ENCODE results near the gene GUCA2A.

GUCA2A gene

DNA sequence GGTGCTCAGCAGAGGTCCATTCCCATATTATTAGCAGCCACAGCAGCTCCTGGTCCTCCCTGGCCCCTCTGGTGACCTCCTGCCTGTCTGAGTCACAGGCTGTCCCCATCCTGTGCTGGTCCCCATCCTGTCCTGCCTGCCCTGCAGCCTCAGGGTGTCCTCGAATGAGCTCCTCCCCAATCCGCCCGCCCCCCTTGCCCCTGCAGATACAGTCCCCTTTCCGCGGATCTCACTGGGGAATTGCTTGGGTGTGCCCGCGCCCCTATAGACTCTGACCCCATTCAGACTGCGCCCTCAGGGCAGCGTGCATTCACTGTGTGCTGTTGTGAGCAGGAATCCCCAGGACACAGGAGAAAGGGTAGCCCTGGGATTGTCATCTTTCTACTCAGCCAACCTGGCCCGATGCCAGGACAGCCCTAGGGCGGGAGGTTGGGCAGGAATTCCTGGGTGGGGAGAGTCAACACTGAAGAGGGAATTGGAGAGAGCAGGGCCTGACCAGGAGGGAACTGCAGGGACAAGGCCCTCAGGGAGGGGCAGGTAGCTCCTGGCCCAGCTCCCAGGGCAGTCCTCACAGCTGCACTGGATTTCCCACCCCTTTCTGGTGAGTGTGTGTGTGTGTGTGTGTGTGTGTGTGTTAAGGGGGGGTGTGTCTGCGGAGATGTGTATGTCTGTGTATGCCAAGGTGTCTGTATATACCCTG lies 1.1 kb upstream of the GUCA2A start:
- no peaks in the 10 kb centered on the region for H3K36me3 ChIP-seq (ENCODE audit: control insufficient read depth in 1 of 2, insufficient read depth in 2 of 2, low read length in 2 of 2)
- H3K27me3 ChIP-seq (ENCODE audit: low read depth, low read length), result no peaks in the 10 kb centered on the region
- H3K27ac ChIP-seq (ENCODE audit: low read length), result no peak overlapping the region
- H3K4me1 ChIP-seq (ENCODE audit: control insufficient read depth in 1 of 2, insufficient read depth in 2 of 2, low read length in 2 of 2), result no peaks in the 10 kb centered on the region
- H3K4me3 ChIP-seq (ENCODE audit: low read depth in 1 of 2, low read length in 2 of 2), result no peak overlapping the region
- peaks cover 6% of the 10 kb centered on the region in 2 donors for H3K9me3 ChIP-seq (ENCODE audit: control insufficient read depth in 1 of 2, low read length in 2 of 2)

DNA sequence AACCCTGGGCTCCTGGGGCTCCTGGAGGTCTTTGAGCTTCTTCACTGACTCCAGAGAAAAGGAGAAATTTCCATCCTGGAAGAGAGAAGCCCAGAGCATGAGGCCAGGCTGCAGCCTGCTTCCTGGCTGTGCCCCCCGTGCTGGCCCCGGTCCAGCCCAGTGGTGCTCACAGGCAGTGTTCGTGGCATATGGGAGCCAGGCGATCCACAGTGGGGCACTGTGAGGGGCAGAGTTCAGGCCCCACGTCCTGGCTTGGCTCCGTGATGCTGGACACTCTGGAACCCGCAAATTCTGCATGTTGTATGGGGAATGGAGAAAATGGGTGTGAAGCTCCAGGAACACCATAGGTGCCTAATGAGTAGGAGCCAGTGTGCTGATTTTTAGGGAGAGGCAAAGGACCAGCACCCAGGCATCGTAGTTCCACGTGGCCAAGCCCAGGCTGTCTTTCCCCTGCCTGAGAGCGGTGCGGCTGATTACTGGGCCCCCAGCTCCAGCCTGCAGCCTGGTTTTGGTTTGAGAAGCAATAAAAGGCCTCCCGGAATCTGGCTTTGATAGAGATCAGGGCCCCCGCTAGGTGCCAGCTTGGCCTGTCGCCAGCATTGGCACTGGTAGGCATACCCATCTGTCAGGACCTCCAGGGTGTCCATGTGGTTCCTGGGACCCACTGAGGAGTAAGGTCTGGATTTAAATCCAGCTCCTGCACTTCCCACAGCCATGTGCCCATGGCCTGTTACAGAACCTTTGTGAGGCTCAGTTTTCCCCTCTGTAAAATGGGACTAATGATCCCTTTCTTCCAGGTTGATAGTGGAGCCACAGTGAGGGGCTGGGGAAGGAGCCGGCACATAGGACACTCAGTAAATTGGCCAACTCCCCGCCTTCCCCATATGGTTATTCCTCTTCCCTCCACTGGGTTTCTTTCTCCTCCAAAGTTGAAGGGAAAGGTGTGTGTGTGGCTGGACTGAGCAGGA lies 725 bp downstream of the GUCA2A start:
- H3K27me3 ChIP-seq (ENCODE audit: low read depth, low read length), result no peaks in the 10 kb centered on the region
- H3K36me3 ChIP-seq (ENCODE audit: control insufficient read depth in 1 of 2, insufficient read depth in 2 of 2, low read length in 2 of 2), result no peaks in the 10 kb centered on the region
- no peak overlapping the region for H3K27ac ChIP-seq (ENCODE audit: low read length)
- no peaks in the 10 kb centered on the region for H3K4me1 ChIP-seq (ENCODE audit: control insufficient read depth in 1 of 2, insufficient read depth in 2 of 2, low read length in 2 of 2)
- H3K4me3 ChIP-seq (ENCODE audit: low read depth in 1 of 2, low read length in 2 of 2), result no peak overlapping the region
- H3K9me3 ChIP-seq (ENCODE audit: control insufficient read depth in 1 of 2, low read length in 2 of 2), result peaks cover 7 to 11% of the 10 kb centered on the region in 2 donors

DNA sequence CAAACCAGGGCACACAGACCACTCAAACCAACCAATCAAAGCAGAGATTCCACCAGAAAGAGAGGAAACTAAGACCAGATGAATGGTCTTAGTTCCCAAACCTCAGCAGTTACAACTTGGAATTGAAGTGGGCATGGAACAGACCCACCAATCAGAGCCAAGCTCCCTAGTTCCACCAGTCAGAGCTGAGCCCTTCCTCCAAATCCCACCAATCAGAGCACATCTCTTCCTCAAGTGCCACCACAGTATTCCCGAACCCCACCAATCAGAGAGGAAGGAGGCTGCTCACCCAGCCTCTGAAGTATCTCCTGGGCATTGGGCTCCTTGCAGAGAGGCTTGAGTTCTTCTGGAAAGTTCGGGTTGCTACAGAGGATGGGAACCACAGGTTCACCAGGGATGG lies 1.4 kb downstream of the GUCA2A start:
- H3K27me3 ChIP-seq (ENCODE audit: low read depth, low read length), result no peaks in the 10 kb centered on the region
- no peak overlapping the region for H3K27ac ChIP-seq (ENCODE audit: low read length)
- H3K4me1 ChIP-seq (ENCODE audit: control insufficient read depth in 1 of 2, insufficient read depth in 2 of 2, low read length in 2 of 2), result no peaks in the 10 kb centered on the region
- no peak overlapping the region for H3K4me3 ChIP-seq (ENCODE audit: low read depth in 1 of 2, low read length in 2 of 2)
- H3K9me3 ChIP-seq (ENCODE audit: control insufficient read depth in 1 of 2, low read length in 2 of 2), result peaks cover 7 to 11% of the 10 kb centered on the region in 2 donors
- H3K36me3 ChIP-seq (ENCODE audit: control insufficient read depth in 1 of 2, insufficient read depth in 2 of 2, low read length in 2 of 2), result no peaks in the 10 kb centered on the region

- Histone ChIP-seq H3K4me3 (ENCODE audit: low read depth in 1 of 2, low read length in 2 of 2) (no peak overlapping the region), H3K9me3 (ENCODE audit: control insufficient read depth in 1 of 2, low read length in 2 of 2) (peaks cover 7 to 11% of the 10 kb centered on the region in 2 donors), H3K4me1 (ENCODE audit: control insufficient read depth in 1 of 2, insufficient read depth in 2 of 2, low read length in 2 of 2) (no peaks in the 10 kb centered on the region), H3K27ac (ENCODE audit: low read length) (no peak overlapping the region), H3K27me3 (ENCODE audit: low read depth, low read length) (no peaks in the 10 kb centered on the region), H3K36me3 (ENCODE audit: control insufficient read depth in 1 of 2, insufficient read depth in 2 of 2, low read length in 2 of 2) (no peaks in the 10 kb centered on the region)
Measured at GRCh38 chr1:42162181-42162580, 2.4 kb downstream of the GUCA2A start.

- H3K36me3 ChIP-seq (ENCODE audit: control insufficient read depth in 1 of 2, insufficient read depth in 2 of 2, low read length in 2 of 2), result no peaks in the 10 kb centered on the region
Measured at GRCh38 chr1:42158189-42158588, 6.4 kb downstream of the GUCA2A start.

DNA sequence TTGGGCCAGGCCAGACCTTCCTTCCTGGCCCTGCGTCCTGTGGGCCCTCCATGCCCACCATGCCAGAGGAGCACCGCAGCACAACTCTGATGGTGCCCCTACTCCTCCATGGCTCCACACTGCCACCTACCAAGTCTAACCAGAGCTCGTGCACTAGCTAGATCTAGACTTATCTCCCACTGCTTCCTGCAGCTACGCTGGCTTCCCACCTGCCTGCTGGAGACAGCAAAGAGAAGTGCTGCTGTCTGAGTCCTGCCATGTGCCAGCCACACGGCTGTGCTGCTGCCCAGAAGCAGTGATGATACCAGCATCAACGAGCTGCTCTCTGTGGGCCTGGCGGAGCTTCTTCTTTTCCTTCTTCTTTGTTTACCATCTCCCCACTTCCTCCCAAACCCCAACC lies 6.9 kb downstream of the GUCA2A start:
- H3K4me3 ChIP-seq (ENCODE audit: low read depth in 1 of 2, low read length in 2 of 2), result no peak overlapping the region
- H3K27ac ChIP-seq (ENCODE audit: low read length), result no peak overlapping the region
- no peaks in the 10 kb centered on the region for H3K27me3 ChIP-seq (ENCODE audit: low read depth, low read length)
- H3K36me3 ChIP-seq (ENCODE audit: control insufficient read depth in 1 of 2, insufficient read depth in 2 of 2, low read length in 2 of 2), result no peaks in the 10 kb centered on the region
- H3K4me1 ChIP-seq (ENCODE audit: control insufficient read depth in 1 of 2, insufficient read depth in 2 of 2, low read length in 2 of 2), result no peaks in the 10 kb centered on the region
- H3K9me3 ChIP-seq (ENCODE audit: control insufficient read depth in 1 of 2, low read length in 2 of 2), result peaks cover 7 to 11% of the 10 kb centered on the region in 2 donors

More at GRCh38 chr1:42158189-42158588, 6.4 kb downstream of the GUCA2A start:
- no peaks in the 10 kb centered on the region for H3K4me1 ChIP-seq (ENCODE audit: control insufficient read depth in 1 of 2, insufficient read depth in 2 of 2, low read length in 2 of 2)
- no peak overlapping the region for H3K27ac ChIP-seq (ENCODE audit: low read length)
- peaks cover 7 to 11% of the 10 kb centered on the region in 2 donors for H3K9me3 ChIP-seq (ENCODE audit: control insufficient read depth in 1 of 2, low read length in 2 of 2)
- no peak overlapping the region for H3K4me3 ChIP-seq (ENCODE audit: low read depth in 1 of 2, low read length in 2 of 2)
- H3K27me3 ChIP-seq (ENCODE audit: low read depth, low read length), result no peaks in the 10 kb centered on the region

DNA sequence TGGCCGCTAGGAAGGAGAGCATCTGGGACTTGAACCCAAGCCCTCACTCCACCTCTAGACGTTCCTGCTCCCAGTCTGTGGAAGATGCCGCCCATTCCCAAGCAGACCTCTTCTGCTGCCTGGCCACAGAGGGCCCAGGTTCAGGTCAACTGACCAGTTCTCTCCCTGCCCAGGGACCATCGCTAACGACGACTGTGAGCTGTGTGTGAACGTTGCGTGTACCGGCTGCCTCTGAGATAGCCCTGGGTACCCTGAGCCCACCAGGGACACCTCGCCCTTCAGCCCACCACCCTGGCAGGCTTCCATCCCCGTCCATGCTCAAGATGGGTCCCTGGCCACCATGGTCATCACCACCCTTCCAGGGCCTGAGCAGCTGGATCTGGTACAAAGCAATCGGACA lies 9.2 kb downstream of the GUCA2A start:
- Histone ChIP-seq H3K36me3 (ENCODE audit: control insufficient read depth in 1 of 2, insufficient read depth in 2 of 2, low read length in 2 of 2) (no peaks in the 10 kb centered on the region), H3K9me3 (ENCODE audit: control insufficient read depth in 1 of 2, low read length in 2 of 2) (peaks cover 0 to 3% of the 10 kb centered on the region in 2 donors), H3K27me3 (ENCODE audit: low read depth, low read length) (no peaks in the 10 kb centered on the region), H3K4me3 (ENCODE audit: low read depth in 1 of 2, low read length in 2 of 2) (no peak overlapping the region), H3K4me1 (ENCODE audit: control insufficient read depth in 1 of 2, insufficient read depth in 2 of 2, low read length in 2 of 2) (no peaks in the 10 kb centered on the region), H3K27ac (ENCODE audit: low read length) (no peak overlapping the region)

DNA sequence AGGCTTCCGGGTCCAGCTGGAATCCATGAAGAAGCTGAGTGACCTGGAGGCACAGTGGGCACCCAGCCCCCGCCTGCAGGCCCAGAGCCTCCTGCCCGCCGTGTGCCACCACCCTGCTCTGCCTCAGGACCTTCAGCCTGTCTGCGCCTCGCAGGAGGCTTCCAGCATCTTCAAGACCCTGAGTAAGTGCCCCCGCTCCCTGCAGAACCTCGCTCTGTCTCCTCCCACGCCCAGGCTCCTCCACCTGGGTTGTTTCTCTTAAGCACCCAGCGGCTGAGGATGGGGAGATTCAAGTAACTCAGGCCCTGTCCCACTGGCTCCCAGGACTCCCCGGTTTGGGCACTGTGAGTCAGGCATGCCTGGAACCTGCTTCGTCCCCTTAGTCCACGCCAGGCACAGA lies 9.9 kb downstream of the GUCA2A start:
- H3K4me3 ChIP-seq (ENCODE audit: low read depth in 1 of 2, low read length in 2 of 2), result no peak overlapping the region
- no peaks in the 10 kb centered on the region for H3K4me1 ChIP-seq (ENCODE audit: control insufficient read depth in 1 of 2, insufficient read depth in 2 of 2, low read length in 2 of 2)
- H3K9me3 ChIP-seq (ENCODE audit: control insufficient read depth in 1 of 2, low read length in 2 of 2), result no peaks in the 10 kb centered on the region
- no peaks in the 10 kb centered on the region for H3K36me3 ChIP-seq (ENCODE audit: control insufficient read depth in 1 of 2, insufficient read depth in 2 of 2, low read length in 2 of 2)
- H3K27me3 ChIP-seq (ENCODE audit: low read depth, low read length), result no peaks in the 10 kb centered on the region
- no peak overlapping the region for H3K27ac ChIP-seq (ENCODE audit: low read length)

DNA sequence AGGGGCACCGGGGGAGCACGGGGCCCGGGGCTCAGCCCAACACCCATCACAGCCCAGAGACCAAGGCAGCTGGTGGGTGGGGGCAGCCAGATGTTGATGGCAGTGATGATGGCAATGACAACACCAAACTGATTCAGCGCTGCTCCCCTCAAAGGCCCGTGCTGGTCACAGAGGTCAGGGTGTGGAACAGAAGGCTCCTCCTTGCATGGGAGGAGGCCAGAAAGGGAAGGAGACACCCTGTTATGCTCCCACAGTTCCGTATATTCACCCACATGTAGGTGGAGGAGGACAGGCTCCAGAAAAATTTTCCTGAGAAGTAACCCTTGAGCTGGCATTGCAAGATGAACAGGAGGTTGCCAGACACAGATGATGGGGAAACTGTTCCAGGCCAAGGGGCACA lies 10.9 kb downstream of the GUCA2A start:
- Histone ChIP-seq H3K9me3 (ENCODE audit: control insufficient read depth in 1 of 2, low read length in 2 of 2) (no peaks in the 10 kb centered on the region), H3K4me3 (ENCODE audit: low read depth in 1 of 2, low read length in 2 of 2) (no peak overlapping the region), H3K27ac (ENCODE audit: low read length) (no peak overlapping the region), H3K4me1 (ENCODE audit: control insufficient read depth in 1 of 2, insufficient read depth in 2 of 2, low read length in 2 of 2) (no peaks in the 10 kb centered on the region), H3K27me3 (ENCODE audit: low read depth, low read length) (no peaks in the 10 kb centered on the region), H3K36me3 (ENCODE audit: control insufficient read depth in 1 of 2, insufficient read depth in 2 of 2, low read length in 2 of 2) (no peaks in the 10 kb centered on the region)

- Histone ChIP-seq H3K4me1 (ENCODE audit: control insufficient read depth in 1 of 2, insufficient read depth in 2 of 2, low read length in 2 of 2) (no peaks in the 10 kb centered on the region), H3K4me3 (ENCODE audit: low read depth in 1 of 2, low read length in 2 of 2) (no peak within 1 kb of the TSS), H3K27ac (ENCODE audit: low read length) (no peak within 1 kb of the TSS), H3K27me3 (ENCODE audit: low read depth, low read length) (no peaks in the 10 kb centered on the region), H3K36me3 (ENCODE audit: control insufficient read depth in 1 of 2, insufficient read depth in 2 of 2, low read length in 2 of 2) (no peaks in the 10 kb centered on the region), H3K9me3 (ENCODE audit: control insufficient read depth in 1 of 2, low read length in 2 of 2) (no peaks in the 10 kb centered on the region)
Measured at GRCh38 chr1:42152907-42153600, 11.5 kb downstream of the GUCA2A start, which contains the start of gene GUCA2B. Gene GUCA2B, plus strand, starts transcription at chr1:42153410. Its CDS starts 41 bp downstream, at chr1:42153451.

DNA sequence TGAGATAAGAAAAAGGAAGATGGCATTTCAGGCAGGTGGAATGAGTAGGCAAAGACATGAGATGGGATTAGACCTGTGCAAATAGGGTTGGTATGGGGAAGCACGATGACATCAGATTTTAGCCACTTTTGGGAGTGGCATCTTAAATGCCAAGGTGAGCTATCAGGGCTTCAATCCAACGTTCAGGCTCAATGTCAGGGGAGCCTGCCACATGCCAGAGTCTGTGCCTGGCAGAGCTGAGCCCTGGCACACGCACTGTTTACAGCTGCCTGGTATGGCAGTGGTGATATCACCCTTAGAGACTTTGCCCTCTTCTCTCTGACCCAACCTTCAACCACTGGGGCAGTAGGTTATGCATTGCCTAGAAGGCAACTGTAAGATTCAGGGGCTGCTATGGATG lies 12.4 kb downstream of the GUCA2A start:
- no peak overlapping the region for H3K4me3 ChIP-seq (ENCODE audit: low read depth in 1 of 2, low read length in 2 of 2)
- no peaks in the 10 kb centered on the region for H3K36me3 ChIP-seq (ENCODE audit: control insufficient read depth in 1 of 2, insufficient read depth in 2 of 2, low read length in 2 of 2)
- peaks cover 0 to under 1% of the 10 kb centered on the region in 2 donors for H3K4me1 ChIP-seq (ENCODE audit: control insufficient read depth in 1 of 2, insufficient read depth in 2 of 2, low read length in 2 of 2)
- no peak overlapping the region for H3K27ac ChIP-seq (ENCODE audit: low read length)
- no peaks in the 10 kb centered on the region for H3K9me3 ChIP-seq (ENCODE audit: control insufficient read depth in 1 of 2, low read length in 2 of 2)
- peaks cover 3% of the 10 kb centered on the region for H3K27me3 ChIP-seq (ENCODE audit: low read depth, low read length)
